GM23338 (cell line): ENCODE data around the gene LCN6. TPM values are rescaled to one million over a fixed set of nuclear protein-coding genes. Genes with fewer than 3 reads are reported as not detected.

Source experiments
- ATAC-seq: fragments of 200-7000 bp; cut with Tn5 transposase; 3 replicates; pipeline ENCODE4 v1.9.1; 2020
- DNase-seq: peaks from one replicate; pipeline ENCODE4 v3.0.0-alpha.2; 2015; ENCODE audit warnings: low spot score
- H2AFZ ChIP-seq: fragments of 200-600 bp; sonication (generic); 2 replicates; pipeline ENCODE4 v1.8.0; 2016; ENCODE audit warnings: antibody characterized with exemption, mild to moderate bottlenecking, moderate library complexity
- H3F3A ChIP-seq: fragments of 200-600 bp; sonication (generic); replicated peaks from 2 replicates; pipeline ENCODE4 v1.8.0; 2017; ENCODE audit warnings: antibody characterized with exemption, mixed run types, low read depth
- H3K27ac ChIP-seq: fragments of 200-600 bp; sonication (generic); 2 replicates; pipeline ENCODE4 v1.6.1; 2016; ENCODE audit warnings: low read depth
- H3K27me3 ChIP-seq: fragments of 200-600 bp; sonication (generic); 2 replicates; pipeline ENCODE4 v1.8.0; 2016; ENCODE audit warnings: mild to moderate bottlenecking, mixed run types, moderate library complexity; ENCODE audit not compliant: insufficient read depth
- H3K36me3 ChIP-seq: fragments of 200-600 bp; sonication (generic); 2 replicates; pipeline ENCODE4 v1.8.0; 2016; ENCODE audit warnings: mild to moderate bottlenecking; ENCODE audit not compliant: insufficient read depth
- H3K4me1 ChIP-seq: fragments of 200-600 bp; sonication (generic); 2 replicates; pipeline ENCODE4 v1.8.0; 2016; ENCODE audit warnings: mild to moderate bottlenecking, moderate library complexity; ENCODE audit not compliant: insufficient read depth
- H3K4me2 ChIP-seq: fragments of 200-600 bp; sonication (generic); 2 replicates; pipeline ENCODE4 v1.7.1; 2017; ENCODE audit warnings: mixed run types
- H3K4me3 ChIP-seq: fragments of 200-600 bp; sonication (generic); 2 replicates; pipeline ENCODE4 v1.6.1; 2016; ENCODE audit warnings: mixed run types
- H3K79me2 ChIP-seq: fragments of 200-600 bp; sonication (generic); replicated peaks from 2 replicates; pipeline ENCODE4 v1.8.0; 2017; ENCODE audit warnings: mild to moderate bottlenecking; ENCODE audit not compliant: insufficient read depth
- H3K9me2 ChIP-seq: fragments of 200-600 bp; sonication (generic); 2 replicates; pipeline ENCODE4 v1.8.0; 2017; ENCODE audit not compliant: insufficient read depth
- H4K20me1 ChIP-seq: fragments of 200-600 bp; sonication (generic); replicated peaks from 2 replicates; pipeline ENCODE4 v1.8.0; 2017; ENCODE audit warnings: mild to moderate bottlenecking; ENCODE audit not compliant: insufficient read depth
- H3K27ac Mint-ChIP-seq: 2 replicates; pipeline ENCODE4 v1.8.0; 2020; ENCODE audit warnings: inconsistent platforms, mild to moderate bottlenecking, moderate library complexity, mixed read lengths
- H3K27me3 Mint-ChIP-seq: 3 replicates; pipeline ENCODE4 v1.8.0; 2022; ENCODE audit warnings: low read depth, mild to moderate bottlenecking, moderate library complexity, mixed read lengths, inconsistent platforms; ENCODE audit not compliant: insufficient read depth, poor library complexity
- H3K36me3 Mint-ChIP-seq: 3 replicates; pipeline ENCODE4 v1.8.0; 2021; ENCODE audit warnings: low read depth, mild to moderate bottlenecking, inconsistent platforms, moderate library complexity, mixed read lengths
- H3K4me1 Mint-ChIP-seq: 3 replicates; pipeline ENCODE4 v1.8.0; 2020; ENCODE audit warnings: mild to moderate bottlenecking, inconsistent platforms, mixed read lengths
- H3K4me3 Mint-ChIP-seq: 3 replicates; pipeline ENCODE4 v1.8.0; 2021; ENCODE audit warnings: moderate library complexity, mild to moderate bottlenecking, inconsistent platforms, mixed read lengths
- H3K9me3 Mint-ChIP-seq: 3 replicates; pipeline ENCODE4 v1.8.0; 2020; ENCODE audit warnings: moderate library complexity, mild to moderate bottlenecking, inconsistent platforms, mixed read lengths
- ETS1 ChIP-seq: IDR thresholded peaks from 2 replicates; pipeline ENCODE4 v1.6.1; 2016; ENCODE audit warnings: antibody characterized with exemption
- EZH2phosphoT487 ChIP-seq: fragments of 200-600 bp; sonication (generic); IDR thresholded peaks from one replicate; pipeline ENCODE4 v1.8.1; 2018; ENCODE audit warnings: antibody characterized with exemption; ENCODE audit not compliant: unreplicated experiment
- NANOG ChIP-seq: IDR thresholded peaks from 2 replicates; pipeline ENCODE4 v1.6.1; 2016; ENCODE audit warnings: antibody characterized with exemption, borderline replicate concordance
- ZNF331 ChIP-seq: fragments of 250-450 bp; sonication (Bioruptor Pico); IDR thresholded peaks from 2 replicates; pipeline ENCODE4 v1.5.0; 2020; ENCODE audit warnings: low read depth, mild to moderate bottlenecking, moderate library complexity
- ZNF462 ChIP-seq: fragments of 250-450 bp; sonication (Bioruptor Pico); IDR thresholded peaks from 2 replicates; pipeline ENCODE4 v1.5.0; 2020; ENCODE audit warnings: mild to moderate bottlenecking, moderate library complexity
- polyA plus RNA-seq: library from polyadenylated mRNA; unstranded; fragments of >200 nt; fragmentation: Nextera tagmentation; extraction: Ambion mirVana; gene quantifications from 2 replicates; pipeline ENCODE4 v1.2.1, GENCODE V29; 2016
- total RNA-seq: library from RNA; depleted of rRNA; stranded (reverse); fragments of >200 nt; shearing (Covaris generic); gene quantifications from 2 replicates; pipeline ENCODE4 v1.2.3, GENCODE V29; 2014

LCN6 gene
- total and polyA plus RNA-seq, 2 experiments from 2014 or later = not detected

GRCh38 chr9:136709454-136710109 is 38.7 kb downstream of the LCN6 start:
- Mint-ChIP-seq H3K27ac (no peak overlapping the region), H3K27me3 (peaks cover 13% of the 10 kb centered on the region), H3K36me3 (no peaks in the 10 kb centered on the region), H3K9me3 (no peaks in the 10 kb centered on the region), H3K4me3 (no peak overlapping the region), H3K4me1 (peaks cover 3% of the 10 kb centered on the region; the same call in 2 of the 3 replicates)
- no peak for TF ChIP-seq EZH2phosphoT487
- Histone ChIP-seq H3F3A (0 out of 2 replicates have a peak, but pooled peaks cover 7% of the 10 kb centered on the region), H3K9me2 (no peaks in the 10 kb centered on the region), H3K79me2 (peaks cover 10% of the 10 kb centered on the region; the same call in 1 of the 2 replicates), H3K36me3 (no peaks in the 10 kb centered on the region), H4K20me1 (peaks cover 7% of the 10 kb centered on the region), H3K4me1 (peaks cover 4% of the 10 kb centered on the region; the same call in 1 of the 2 replicates), H2AFZ (no peak overlapping the region), H3K4me2 (no peak overlapping the region), H3K27me3 (peaks cover 13% of the 10 kb centered on the region), H3K27ac (no peak overlapping the region), H3K4me3 (no peak overlapping the region)
- ATAC-seq (no peak), DNase-seq (no peak)

- Mint-ChIP-seq H3K9me3 (no peaks in the 10 kb centered on the region), H3K27me3 (peaks cover 13% of the 10 kb centered on the region), H3K4me3 (no peak overlapping the region), H3K4me1 (no peaks in the 10 kb centered on the region), H3K36me3 (no peaks in the 10 kb centered on the region), H3K27ac (no peak overlapping the region)
- Histone ChIP-seq H2AFZ (no peak overlapping the region), H3F3A (0 out of 2 replicates have a peak, but pooled peaks cover 7% of the 10 kb centered on the region), H3K9me2 (no peaks in the 10 kb centered on the region), H3K79me2 (no peaks in the 10 kb centered on the region; the same call in 1 of the 2 replicates), H3K36me3 (no peaks in the 10 kb centered on the region), H3K27ac (no peak overlapping the region), H3K4me1 (peaks cover 4% of the 10 kb centered on the region; the same call in 1 of the 2 replicates), H3K4me2 (no peak overlapping the region), H3K4me3 (no peak overlapping the region), H3K27me3 (peaks cover 13% of the 10 kb centered on the region), H4K20me1 (no peaks in the 10 kb centered on the region)
- no peak for DNase-seq
- TF ChIP-seq ETS1 (no peak), ZNF462 (CRISPR knock-in tag) (no peak), NANOG (no peak), ZNF331 (CRISPR knock-in tag) (no peak)
- ATAC-seq = no peak
These were observed 40.3 kb downstream of the LCN6 start for GRCh38 chr9:136707849-136708517.
